ENCODE results near the gene GLIPR2. TPM values are rescaled to one million over a fixed set of nuclear protein-coding genes. Genes with fewer than 3 reads are reported as not detected.

Gene GLIPR2
- total RNA-seq, 2 donors from 2014 or later = 11.2 to 11.6 TPM

DNA sequence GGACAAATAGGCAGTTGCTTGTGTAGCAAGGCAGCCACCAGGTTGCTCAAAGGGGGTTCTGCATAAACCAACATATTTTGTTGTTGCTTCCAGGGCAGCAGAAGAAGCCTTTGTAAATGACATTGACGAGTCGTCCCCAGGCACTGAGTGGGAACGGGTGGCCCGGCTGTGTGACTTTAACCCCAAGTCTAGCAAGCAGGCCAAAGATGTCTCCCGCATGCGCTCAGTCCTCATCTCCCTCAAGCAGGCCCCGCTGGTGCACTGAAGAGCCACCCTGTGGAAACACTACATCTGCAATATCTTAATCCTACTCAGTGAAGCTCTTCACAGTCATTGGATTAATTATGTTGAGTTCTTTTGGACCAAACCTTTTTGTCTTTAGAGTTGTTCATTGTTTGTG is 75.0 kb downstream of the GLIPR2 start:
- Histone ChIP-seq H3K27me3 (no peaks in the 10 kb centered on the region), H3K36me3 (peaks cover 24% of the 10 kb centered on the region), H3K9me3 (no peaks in the 10 kb centered on the region), H3K4me1 (peaks cover 0 to 96% of the 10 kb centered on the region in 2 donors), H3K4me3 (no peak overlapping the region), H3K27ac (peak overlapping the region; percentile 17 to 41)
- no peak for DNase-seq (ENCODE audit: low spot score)
- TF ChIP-seq, protein P1, sequence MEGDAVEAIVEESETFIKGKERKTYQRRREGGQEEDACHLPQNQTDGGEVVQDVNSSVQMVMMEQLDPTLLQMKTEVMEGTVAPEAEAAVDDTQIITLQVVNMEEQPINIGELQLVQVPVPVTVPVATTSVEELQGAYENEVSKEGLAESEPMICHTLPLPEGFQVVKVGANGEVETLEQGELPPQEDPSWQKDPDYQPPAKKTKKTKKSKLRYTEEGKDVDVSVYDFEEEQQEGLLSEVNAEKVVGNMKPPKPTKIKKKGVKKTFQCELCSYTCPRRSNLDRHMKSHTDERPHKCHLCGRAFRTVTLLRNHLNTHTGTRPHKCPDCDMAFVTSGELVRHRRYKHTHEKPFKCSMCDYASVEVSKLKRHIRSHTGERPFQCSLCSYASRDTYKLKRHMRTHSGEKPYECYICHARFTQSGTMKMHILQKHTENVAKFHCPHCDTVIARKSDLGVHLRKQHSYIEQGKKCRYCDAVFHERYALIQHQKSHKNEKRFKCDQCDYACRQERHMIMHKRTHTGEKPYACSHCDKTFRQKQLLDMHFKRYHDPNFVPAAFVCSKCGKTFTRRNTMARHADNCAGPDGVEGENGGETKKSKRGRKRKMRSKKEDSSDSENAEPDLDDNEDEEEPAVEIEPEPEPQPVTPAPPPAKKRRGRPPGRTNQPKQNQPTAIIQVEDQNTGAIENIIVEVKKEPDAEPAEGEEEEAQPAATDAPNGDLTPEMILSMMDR (IDR thresholded peaks at IDR 0.05) = no peak

DNA sequence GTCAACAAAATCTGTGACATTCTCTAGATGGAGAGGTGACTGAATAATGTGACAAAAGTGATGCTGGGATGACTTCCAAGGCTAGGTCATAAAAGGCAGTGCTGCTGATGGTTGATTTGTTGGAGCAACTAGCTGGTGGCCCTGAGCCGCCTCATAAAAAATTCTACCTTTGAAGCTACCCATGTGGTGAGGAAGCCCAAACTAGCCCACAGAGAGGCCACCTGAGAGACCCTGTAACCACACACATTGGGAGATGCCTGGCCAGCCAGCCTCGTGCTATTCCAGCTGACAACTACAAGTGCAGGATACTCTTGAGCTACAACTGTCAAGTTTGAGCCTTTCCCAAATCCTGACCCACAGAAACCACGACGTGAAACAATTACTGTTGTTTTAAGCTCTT is 76.9 kb downstream of the GLIPR2 start:
- H3K4me1 ChIP-seq = peaks cover 0 to 82% of the 10 kb centered on the region in 2 donors
- TF ChIP-seq, protein P1 (IDR thresholded peaks at IDR 0.05) = no peak
- H3K27ac ChIP-seq = peak overlapping the region in 1 of 2 donors; percentile 21
- no peak overlapping the region for H3K4me3 ChIP-seq
- H3K27me3 ChIP-seq = no peaks in the 10 kb centered on the region
- no peak for DNase-seq (ENCODE audit: low spot score)
- H3K36me3 ChIP-seq = peaks cover 23% of the 10 kb centered on the region
- no peaks in the 10 kb centered on the region for H3K9me3 ChIP-seq

Other genes starting within 250 kb of the GLIPR2 start
- gene HRCT1, start 230.5 kb upstream of the GLIPR2 start, total RNA-seq = 10 to 100 TPM in 1 of 2 donors, 1 to 10 TPM in 1; 4.9 to 12.5 TPM
- 1 to 10 TPM; 3.8 to 6.3 TPM for gene SPAAR, start 227.2 kb upstream of the GLIPR2 start, total RNA-seq
- gene OR2S2, start 178.6 kb upstream of the GLIPR2 start, total RNA-seq = not detected
- gene RECK, start 99.8 kb upstream of the GLIPR2 start, total RNA-seq = 1 to 10 TPM; 7.6 to 8.9 TPM
- not detected for gene CCIN, start 32.7 kb downstream of the GLIPR2 start, total RNA-seq
- gene CLTA, start 54.2 kb downstream of the GLIPR2 start, total RNA-seq = 10 to 100 TPM; 67.2 to 87.7 TPM
- gene GNE, start 121.7 kb downstream of the GLIPR2 start, total RNA-seq = 10 to 100 TPM; 20.2 to 21.2 TPM